Activated CD4-positive, alpha-beta T cell treated with anti-CD3 and anti-CD28 coated beads for 24 hours (primary cell): ENCODE measurements around the gene TSPO.

Source experiments
- DNase-seq, 2 donors: peaks; one replicate each; pipeline ENCODE4 v3.0.0-alpha.2; 2020; ENCODE audit warnings: low read depth in 2 of 2

TSPO gene

GRCh38 chr22:43179146-43179910 is 28.0 kb downstream of the TSPO start:
- no peak for DNase-seq

DNA sequence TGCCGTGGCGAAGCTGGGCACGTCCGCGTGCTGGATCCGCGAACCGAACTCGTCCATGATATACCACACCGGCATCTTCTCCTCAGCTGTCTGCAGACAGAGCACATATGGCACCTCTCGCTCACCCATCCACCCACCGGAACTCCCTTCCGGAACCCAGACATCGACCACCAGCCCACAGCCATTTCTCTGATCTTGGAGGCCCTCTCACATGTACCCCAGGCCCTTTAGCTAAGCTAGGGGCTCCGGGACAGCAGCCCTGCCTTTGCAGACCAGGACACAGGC is 28.5 kb downstream of the TSPO start:
- DNase-seq: no peak

- DNase-seq: no peak
Measured at GRCh38 chr22:43180670-43181069, 29.3 kb downstream of the TSPO start.

GRCh38 chr22:43181321-43182076 is 30.1 kb downstream of the TSPO start:
- DNase-seq: no peak

DNA sequence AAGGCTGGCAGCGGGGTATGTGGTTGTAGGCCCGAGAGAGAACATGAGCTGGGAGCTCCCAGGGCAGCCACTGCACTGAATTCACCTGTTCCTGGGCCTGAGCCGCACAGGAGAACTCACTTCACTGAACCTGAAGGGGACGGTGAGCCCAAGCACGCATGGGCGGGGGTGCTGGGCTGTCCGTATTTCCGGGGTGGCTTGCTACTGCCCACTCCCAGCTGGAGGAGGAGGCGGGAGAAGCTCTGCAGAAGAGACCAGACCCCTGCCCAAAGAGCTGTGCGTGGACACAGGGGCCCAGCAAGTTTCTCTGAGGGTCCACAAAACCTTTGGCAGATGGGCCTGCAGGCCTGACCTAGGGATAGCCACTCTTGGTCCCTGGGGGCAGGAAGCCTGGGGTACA is 30.8 kb downstream of the TSPO start:
- no peak for DNase-seq

- DNase-seq: no peak
Measured at GRCh38 chr22:43182726-43183125, 31.4 kb downstream of the TSPO start.

- no peak for DNase-seq
Measured at GRCh38 chr22:43183496-43184277, 32.3 kb downstream of the TSPO start.

DNA sequence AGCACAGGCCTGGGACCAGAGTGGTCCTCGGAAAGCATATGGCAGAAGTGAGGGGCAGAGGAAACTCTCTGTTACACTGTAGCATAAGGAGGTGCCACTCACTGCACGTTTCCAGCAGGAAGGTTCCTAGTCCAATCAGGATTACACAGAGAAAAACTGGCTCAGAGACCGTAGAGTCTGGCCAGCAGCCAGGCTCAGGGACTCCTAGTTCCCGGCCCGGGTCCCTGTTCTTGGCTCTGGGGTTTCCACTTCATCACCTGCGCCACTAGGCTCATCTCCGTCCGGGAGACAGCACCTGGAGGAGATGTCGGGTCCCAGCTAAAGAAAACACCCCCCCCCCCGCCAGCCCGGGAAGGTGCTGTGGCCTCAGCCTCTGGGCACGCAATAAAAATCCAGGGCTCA is 34.5 kb downstream of the TSPO start:
- DNase-seq: no peak

- DNase-seq: peak; percentile 20 to 25
Measured at GRCh38 chr22:43186272-43187170, 35.2 kb downstream of the TSPO start, which contains the start of gene TTLL12. Gene TTLL12, minus strand, starts transcription at chr22:43187134. Its CDS starts 65 bp downstream, at chr22:43187069.

- peak; percentile 93 to 96 for DNase-seq
Measured at GRCh38 chr22:43187171-43188099, 36.1 kb downstream of the TSPO start.

DNA sequence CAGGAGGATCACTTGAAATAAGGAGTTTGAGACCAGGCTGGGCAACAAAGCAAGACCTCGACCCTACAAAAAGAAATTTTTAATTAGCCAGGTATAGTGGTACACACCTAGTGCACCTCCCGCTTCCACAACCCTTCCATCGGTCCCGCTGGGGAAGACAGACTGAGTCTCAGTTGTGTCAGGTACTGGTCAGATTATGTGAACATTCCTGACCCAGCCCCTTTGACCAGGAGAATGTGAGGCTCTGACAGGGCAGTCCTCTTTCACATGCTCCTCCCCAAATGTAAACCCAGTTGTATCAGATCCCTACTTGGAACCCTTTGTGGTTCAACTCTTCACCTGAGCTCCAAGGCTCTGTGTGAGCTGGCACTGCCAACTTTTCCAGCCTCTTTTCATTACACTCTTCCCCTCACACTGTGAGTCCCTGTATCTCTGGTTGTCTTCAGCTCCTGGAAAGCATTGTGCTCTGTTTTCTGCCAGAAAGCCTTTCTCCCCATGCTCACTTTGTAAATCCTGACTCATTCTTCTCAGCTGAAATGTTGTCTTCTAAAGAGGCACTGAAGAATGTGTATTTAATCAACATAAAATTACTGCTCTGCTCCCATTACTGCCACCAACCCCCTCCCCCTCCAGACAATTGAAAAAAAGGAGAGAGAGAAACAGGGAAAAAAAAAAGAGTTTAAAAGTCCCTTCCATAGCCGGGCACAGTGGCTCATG is 37.6 kb downstream of the TSPO start:
- DNase-seq: no peak

- DNase-seq: no peak
Measured at GRCh38 chr22:43191831-43192230, 40.5 kb downstream of the TSPO start.

DNA sequence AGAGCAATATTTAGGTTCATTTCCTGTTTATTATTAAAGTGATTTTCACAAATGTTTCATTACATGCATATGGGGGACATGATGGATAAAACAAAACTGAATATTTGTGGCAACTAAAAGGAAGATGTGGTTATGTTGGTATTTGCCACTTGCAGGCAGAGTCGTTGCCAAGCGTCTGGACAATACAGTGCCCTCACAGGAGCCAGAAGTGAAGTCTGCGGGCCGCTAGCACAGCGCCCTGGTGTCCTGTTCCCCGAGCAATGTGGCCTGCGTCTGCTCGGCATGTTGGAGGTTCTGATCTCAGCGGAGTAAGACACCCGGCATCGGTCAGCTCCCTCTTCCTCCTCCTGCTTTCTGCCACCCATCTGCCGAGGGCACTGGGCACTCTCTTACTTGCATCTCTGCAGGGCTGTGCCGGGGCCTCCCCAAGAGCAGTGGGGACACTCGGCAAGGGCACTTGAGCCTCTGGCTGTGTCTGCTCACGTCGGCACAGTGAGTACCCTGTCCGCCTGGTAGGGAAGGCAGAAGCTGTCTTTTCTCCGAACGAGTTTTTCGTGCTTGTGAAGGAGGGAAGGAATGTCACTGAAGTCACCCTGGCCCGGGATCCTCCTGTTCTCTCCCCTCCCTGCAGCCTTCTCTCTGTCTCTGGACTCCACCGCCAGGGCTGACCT is 46.0 kb downstream of the TSPO start:
- no peak for DNase-seq

GRCh38 chr22:43198126-43198525 is 46.8 kb downstream of the TSPO start:
- no peak for DNase-seq

DNA sequence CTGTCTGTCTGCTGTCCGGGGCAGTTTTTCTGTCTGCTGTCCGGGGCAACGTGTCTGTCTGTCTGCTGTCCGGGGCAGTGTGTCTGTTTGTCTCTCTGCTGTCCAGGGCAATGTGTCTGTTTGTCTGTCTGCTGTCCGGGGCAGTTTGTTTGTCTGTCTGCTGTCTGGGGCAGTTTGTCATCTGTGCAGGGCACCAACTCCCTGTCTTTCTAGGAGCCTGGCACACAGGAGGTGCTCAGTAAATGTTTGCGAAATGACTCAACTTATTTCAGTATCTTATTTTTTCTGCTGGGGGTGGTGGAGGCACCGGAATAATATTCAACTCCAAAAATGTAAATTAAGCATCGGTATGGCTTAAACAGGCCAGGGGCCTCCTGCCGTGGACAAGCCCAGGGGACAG is 47.6 kb downstream of the TSPO start:
- DNase-seq: no peak

- DNase-seq: no peak
Measured at GRCh38 chr22:43199541-43199940, 48.2 kb downstream of the TSPO start.

GRCh38 chr22:43200031-43200430 is 48.7 kb downstream of the TSPO start:
- DNase-seq: no peak

DNA sequence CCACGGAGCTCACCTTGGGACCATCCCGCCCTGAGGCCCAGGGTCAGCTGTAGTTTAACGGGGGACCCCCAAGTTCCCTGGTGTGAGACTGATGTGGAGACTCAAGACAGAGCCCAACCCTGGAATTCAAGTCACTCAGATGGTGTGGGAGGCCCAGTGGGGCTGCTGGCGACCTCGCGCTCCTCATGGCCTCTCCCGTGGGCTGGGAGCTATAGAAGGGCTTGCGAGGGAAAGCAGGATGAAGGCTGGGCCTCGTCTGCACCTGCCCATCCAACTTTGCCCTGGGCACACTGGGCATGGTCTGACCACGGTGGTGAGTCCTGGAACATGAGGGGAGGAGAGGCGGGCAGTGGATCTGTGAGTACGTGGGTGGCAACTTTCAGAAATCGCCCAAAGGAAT is 49.2 kb downstream of the TSPO start:
- DNase-seq: no peak
